SU-DHL-6 (cell line): ENCODE data around the gene CCDC18.
"Not testable (repeated sequence)": the region's sequence is repeated elsewhere in the genome, so short reads cannot be mapped to it uniquely, and the experiment has no call there.

Experiments
- H2AFZ ChIP-seq: fragments of 200-600 bp; sonication (generic); 2 replicates; pipeline ENCODE4 v1.6.1; 2014; ENCODE audit warnings: low read depth, mild to moderate bottlenecking, moderate library complexity, mixed read lengths, antibody characterized with exemption, low read length; ENCODE audit not compliant: severe bottlenecking
- H3F3A ChIP-seq: fragments of 200-600 bp; shearing (Covaris generic); 2 replicates; pipeline ENCODE4 v1.6.0; 2016; ENCODE audit warnings: antibody characterized with exemption, mild to moderate bottlenecking; ENCODE audit not compliant: insufficient read depth
- H3K27ac ChIP-seq: fragments of 200-600 bp; sonication (generic); 2 replicates; pipeline ENCODE4 v1.5.1; 2016; ENCODE audit warnings: low read depth, mild to moderate bottlenecking, low read length, moderate library complexity, mixed read lengths
- H3K27me3 ChIP-seq: fragments of 200-600 bp; sonication (generic), shearing (Covaris generic); 2 replicates; pipeline ENCODE4 v1.6.0; 2014; ENCODE audit warnings: mild to moderate bottlenecking, low read length
- H3K36me3 ChIP-seq: fragments of 200-600 bp; sonication (generic); 2 replicates; pipeline ENCODE4 v1.6.1; 2014; ENCODE audit warnings: mild to moderate bottlenecking, low read length, mixed read lengths
- H3K4me2 ChIP-seq: fragments of 300-600, 200-600 bp; shearing (Covaris generic), sonication (generic); 2 replicates; pipeline ENCODE4 v1.6.0; 2014; ENCODE audit warnings: low read length, low read depth, mild to moderate bottlenecking; ENCODE audit not compliant: poor library complexity, severe bottlenecking
- H3K4me3 ChIP-seq: fragments of 200-600 bp; sonication (generic); 2 replicates; pipeline ENCODE4 v1.5.1; 2014; ENCODE audit warnings: antibody characterized with exemption, low read length, mild to moderate bottlenecking, mixed read lengths; ENCODE audit not compliant: insufficient read depth, poor library complexity, severe bottlenecking
- H3K79me2 ChIP-seq: fragments of 200-600 bp; sonication (generic); 2 replicates; pipeline ENCODE4 v1.6.1; 2014; ENCODE audit warnings: mild to moderate bottlenecking, low read length, moderate library complexity; ENCODE audit not compliant: insufficient read depth
- H3K9ac ChIP-seq: fragments of 200-600 bp; sonication (generic); 2 replicates; pipeline ENCODE4 v1.7.0; 2014; ENCODE audit warnings: mild to moderate bottlenecking, low read length
- H3K9me2 ChIP-seq: fragments of 200-600 bp; sonication (generic); replicated peaks from 2 replicates; pipeline ENCODE4 v1.6.1; 2014; ENCODE audit warnings: low read length; ENCODE audit not compliant: insufficient read depth
- H3K9me3 ChIP-seq: fragments of 200-600 bp; sonication (generic); 2 replicates; pipeline ENCODE4 v1.6.1; 2014; ENCODE audit warnings: low read length, mixed read lengths; ENCODE audit not compliant: insufficient read depth
- H4K20me1 ChIP-seq: fragments of 200-600 bp; sonication (generic); 2 replicates; pipeline ENCODE4 v1.6.1; 2014; ENCODE audit warnings: low read depth, mild to moderate bottlenecking, antibody characterized with exemption, low read length, moderate library complexity, mixed read lengths
- EZH2phosphoT487 ChIP-seq: fragments of 200-600 bp; sonication (generic), shearing (Covaris generic); conservative IDR thresholded peaks from 2 replicates; pipeline ENCODE4 v1.6.1; 2018; ENCODE audit warnings: mild to moderate bottlenecking, antibody characterized with exemption, low read length, moderate library complexity, mixed read lengths
- TF ChIP-seq, protein P1 (sequence below): fragments of 200-600 bp; sonication (generic); IDR thresholded peaks from one replicate; pipeline ENCODE4 v1.5.1; 2017; ENCODE audit warnings: antibody characterized with exemption, mild to moderate bottlenecking, low read length, moderate library complexity; ENCODE audit not compliant: insufficient read depth, poor library complexity, severe bottlenecking

The CCDC18 gene

DNA sequence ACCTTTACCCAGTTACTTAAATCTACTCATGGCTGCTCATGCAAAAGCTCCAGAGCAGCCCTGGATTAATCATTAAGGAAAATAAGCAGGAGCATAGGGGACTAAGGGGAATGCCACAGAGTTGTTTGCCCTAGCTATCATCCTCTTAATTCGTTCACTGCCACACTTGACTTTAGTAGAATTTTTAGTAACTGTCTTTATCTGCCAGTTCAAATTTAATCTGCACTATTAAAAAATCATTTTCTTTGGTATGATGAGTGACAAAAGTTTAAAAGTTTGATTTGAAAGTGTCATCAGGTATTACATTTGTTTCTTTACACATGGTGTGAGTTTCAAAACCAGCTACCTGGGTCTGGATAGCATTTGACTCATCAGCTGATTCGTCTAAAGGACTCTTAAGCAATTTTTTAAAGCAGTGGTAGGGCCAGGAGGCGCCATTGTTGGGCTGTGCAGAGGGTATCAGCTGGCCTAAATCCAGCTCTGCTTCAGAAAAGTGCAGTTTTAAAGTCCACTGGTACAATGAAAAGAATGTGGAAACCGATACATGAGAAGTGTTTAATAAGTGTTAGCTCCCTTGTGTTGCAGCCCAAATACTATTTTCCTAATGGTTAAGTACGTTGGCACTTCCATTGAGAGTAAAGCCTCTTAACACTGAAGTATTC is 95.2 kb downstream of the CCDC18 start:
- Histone ChIP-seq H3K36me3 (peaks cover 7% of the 10 kb centered on the region), H3K9me2 (no peaks in the 10 kb centered on the region), H3K79me2 (no peaks in the 10 kb centered on the region), H3K9me3 (no peaks in the 10 kb centered on the region), H3F3A (peaks cover under 1% of the 10 kb centered on the region; the same call in 1 of the 2 replicates), H4K20me1 (no peaks in the 10 kb centered on the region), H3K4me2 (no peak overlapping the region), H3K4me3 (no peak overlapping the region), H3K9ac (no peak overlapping the region), H3K27ac (no peak overlapping the region), H2AFZ (no peak overlapping the region), H3K27me3 (no peaks in the 10 kb centered on the region)
- no peak for TF ChIP-seq EZH2phosphoT487
- TF ChIP-seq, protein P1, sequence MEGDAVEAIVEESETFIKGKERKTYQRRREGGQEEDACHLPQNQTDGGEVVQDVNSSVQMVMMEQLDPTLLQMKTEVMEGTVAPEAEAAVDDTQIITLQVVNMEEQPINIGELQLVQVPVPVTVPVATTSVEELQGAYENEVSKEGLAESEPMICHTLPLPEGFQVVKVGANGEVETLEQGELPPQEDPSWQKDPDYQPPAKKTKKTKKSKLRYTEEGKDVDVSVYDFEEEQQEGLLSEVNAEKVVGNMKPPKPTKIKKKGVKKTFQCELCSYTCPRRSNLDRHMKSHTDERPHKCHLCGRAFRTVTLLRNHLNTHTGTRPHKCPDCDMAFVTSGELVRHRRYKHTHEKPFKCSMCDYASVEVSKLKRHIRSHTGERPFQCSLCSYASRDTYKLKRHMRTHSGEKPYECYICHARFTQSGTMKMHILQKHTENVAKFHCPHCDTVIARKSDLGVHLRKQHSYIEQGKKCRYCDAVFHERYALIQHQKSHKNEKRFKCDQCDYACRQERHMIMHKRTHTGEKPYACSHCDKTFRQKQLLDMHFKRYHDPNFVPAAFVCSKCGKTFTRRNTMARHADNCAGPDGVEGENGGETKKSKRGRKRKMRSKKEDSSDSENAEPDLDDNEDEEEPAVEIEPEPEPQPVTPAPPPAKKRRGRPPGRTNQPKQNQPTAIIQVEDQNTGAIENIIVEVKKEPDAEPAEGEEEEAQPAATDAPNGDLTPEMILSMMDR = no peak

DNA sequence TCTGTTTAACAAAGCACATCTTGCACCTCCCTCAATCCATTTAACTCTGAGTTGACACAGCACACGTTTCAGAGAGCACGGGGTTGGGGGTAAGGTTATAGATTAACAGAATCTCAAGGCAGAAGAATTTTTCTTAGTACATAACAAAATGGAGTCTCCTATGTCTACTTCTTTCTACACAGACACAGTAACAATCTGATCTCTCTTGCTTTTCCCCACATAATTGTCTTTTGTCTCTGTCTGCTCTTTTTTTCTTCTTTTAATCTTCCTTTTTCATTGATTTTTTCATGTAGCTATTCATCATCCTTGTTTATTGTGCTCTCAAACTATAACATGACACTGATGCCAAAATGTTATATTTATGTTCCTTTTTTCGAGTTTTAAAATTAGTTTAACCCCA is 97.0 kb downstream of the CCDC18 start:
- H3K9me3 ChIP-seq, H3K4me3 ChIP-seq, H3K9ac ChIP-seq, H3K9me2 ChIP-seq, H3K79me2 ChIP-seq, H4K20me1 ChIP-seq, H3F3A ChIP-seq, H3K4me2 ChIP-seq, H3K36me3 ChIP-seq, H3K27ac ChIP-seq, H2AFZ ChIP-seq, H3K27me3 ChIP-seq: not testable (repeated sequence)

DNA sequence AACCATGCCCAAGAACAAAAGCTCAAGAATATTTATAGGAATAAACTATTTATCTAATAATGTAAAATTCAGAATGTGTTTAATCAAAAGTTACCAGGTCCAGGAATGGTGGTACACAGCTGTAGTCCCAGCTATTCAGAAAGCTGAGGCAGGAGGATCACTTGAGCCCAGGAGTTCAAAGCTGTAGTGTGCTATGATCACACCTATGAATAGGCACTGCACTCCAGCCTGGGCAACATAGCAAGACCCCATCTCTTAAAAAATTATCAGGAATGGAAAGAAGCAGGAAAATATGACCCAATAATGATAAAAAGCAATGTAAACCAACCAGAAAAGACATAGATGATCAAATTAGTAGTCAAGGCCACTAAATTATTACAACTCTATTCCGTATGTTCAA is 103.0 kb downstream of the CCDC18 start:
- Histone ChIP-seq H3K4me2 (no peak overlapping the region), H3F3A (no peaks in the 10 kb centered on the region), H4K20me1 (no peaks in the 10 kb centered on the region), H2AFZ (no peak overlapping the region), H3K9ac (no peak overlapping the region), H3K79me2 (no peaks in the 10 kb centered on the region), H3K9me3 (no peaks in the 10 kb centered on the region), H3K27ac (no peak overlapping the region), H3K27me3 (no peaks in the 10 kb centered on the region), H3K4me3 (no peak overlapping the region), H3K36me3 (peaks cover 7% of the 10 kb centered on the region), H3K9me2 (no peaks in the 10 kb centered on the region)
- TF ChIP-seq, protein P1 = no peak
- TF ChIP-seq EZH2phosphoT487 = no peak

DNA sequence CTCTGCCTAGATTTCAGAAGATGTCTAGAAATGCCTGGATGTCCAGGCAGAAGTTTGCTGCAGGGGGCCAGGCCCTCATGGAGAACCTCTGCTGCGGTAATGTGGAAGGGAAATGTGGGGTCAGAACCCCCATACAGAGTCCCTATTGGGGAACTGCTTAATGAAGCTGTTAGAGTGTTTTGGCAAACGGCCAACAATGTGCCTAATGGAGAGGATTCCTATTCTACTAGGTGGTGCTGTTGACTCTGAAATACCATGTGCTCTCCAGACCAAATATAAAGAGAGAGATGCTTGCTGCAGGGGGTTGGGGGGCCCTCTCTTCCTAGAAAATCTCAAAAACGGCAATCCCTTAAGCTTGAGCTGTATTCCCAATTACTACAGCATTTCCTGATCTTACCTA is 108.0 kb downstream of the CCDC18 start:
- no peaks in the 10 kb centered on the region for H3K36me3 ChIP-seq
- H4K20me1 ChIP-seq = no peaks in the 10 kb centered on the region
- H3K4me2 ChIP-seq = no peak overlapping the region
- no peak overlapping the region for H3K9ac ChIP-seq
- H3K27me3 ChIP-seq = no peaks in the 10 kb centered on the region
- no peak overlapping the region for H3K4me3 ChIP-seq
- H3K9me2 ChIP-seq = no peaks in the 10 kb centered on the region
- no peaks in the 10 kb centered on the region for H3K79me2 ChIP-seq
- H2AFZ ChIP-seq = no peak overlapping the region
- no peaks in the 10 kb centered on the region for H3F3A ChIP-seq
- TF ChIP-seq, protein P1 = no peak
- TF ChIP-seq EZH2phosphoT487 = no peak
- no peak overlapping the region for H3K27ac ChIP-seq
- no peaks in the 10 kb centered on the region for H3K9me3 ChIP-seq
